H1 (cell line): ENCODE data around the gene ZNF423. TPM values are rescaled to one million over a fixed set of nuclear protein-coding genes. Genes with fewer than 3 reads are reported as not detected.

ENCODE experiments used
- ASH2L ChIP-seq: fragments of 200-600, 300-600 bp; sonication (generic); IDR thresholded peaks from one replicate; pipeline ENCODE4 v1.7.1; 2017; ENCODE audit warnings: low read length
- EGR1 ChIP-seq: IDR thresholded peaks from 2 replicates; pipeline ENCODE4 v1.6.1; 2011; ENCODE audit warnings: low read depth, low read length, borderline replicate concordance
- JUN ChIP-seq: IDR thresholded peaks from 2 replicates; pipeline ENCODE4 v1.6.1; 2011; ENCODE audit warnings: low read depth, mild to moderate bottlenecking, improper control_type of control experiment, low read length
- NRF1 ChIP-seq: IDR thresholded peaks from 2 replicates; pipeline ENCODE4 v1.6.1; 2011; ENCODE audit warnings: mild to moderate bottlenecking, low read depth, low read length, improper control_type of control experiment
- POLR2AphosphoS5 ChIP-seq: IDR thresholded peaks from 2 replicates; pipeline ENCODE4 v1.6.1; 2011; ENCODE audit warnings: low read depth, low read length
- SP4 ChIP-seq: IDR thresholded peaks from 2 replicates; pipeline ENCODE4 v1.6.1; 2012; ENCODE audit warnings: low read length, inconsistent platforms
- TAF1 ChIP-seq: IDR thresholded peaks from 2 replicates; pipeline ENCODE4 v1.6.1; 2011; ENCODE audit warnings: mild to moderate bottlenecking, low read depth, low read length
- polyA plus RNA-seq, 7 experiments: library from polyadenylated mRNA; depleted of rRNA in 3 of 7; stranded (reverse) in 5 of 7; unstranded in 2 of 7; fragments of >200 nt in 5 of 7; fragments of 200-250 nt in 2 of 7; gene quantifications; 1 replicate in 5 of 7; 2 replicates in 1 of 7; 4 replicates in 1 of 7; pipeline versions ENCODE4 v1.2.1 to v1.2.3, GENCODE V29; 2011 to 2013; ENCODE audit warnings: missing spikeins in 2 of 7, mixed read lengths in 2 of 7
- total RNA-seq: library from RNA; stranded (reverse); fragmentation: NEBNext Ultra II Directional; extraction: Animal tissue kit (Norgen Biotek cat#: 25700); gene quantifications from 2 replicates; pipeline ENCODE4 v1.2.1, GENCODE V29; 2021
- TF ChIP-seq, protein P1 (sequence below): fragments of 300-600 bp; sonication (generic); IDR thresholded peaks from 2 replicates; pipeline ENCODE4 v1.7.1; 2012; ENCODE audit warnings: low read length, moderate library complexity, mild to moderate bottlenecking, inconsistent platforms; ENCODE audit not compliant: insufficient replicate concordance
- TF ChIP-seq, protein P2 (sequence below): IDR thresholded peaks from 2 replicates; pipeline ENCODE4 v1.6.1; 2012; ENCODE audit warnings: low read length, inconsistent platforms
- TF ChIP-seq, protein P3 (sequence below): IDR thresholded peaks from 2 replicates; pipeline ENCODE4 v1.6.1; 2011; ENCODE audit warnings: low read length, improper control_type of control experiment

Gene ZNF423
- total and polyA plus RNA-seq, 2 of the 8 experiments (the other 6 are each of a cell fraction or from before 2014, with no cell fraction given) = 38.2 to 52.3 TPM

DNA sequence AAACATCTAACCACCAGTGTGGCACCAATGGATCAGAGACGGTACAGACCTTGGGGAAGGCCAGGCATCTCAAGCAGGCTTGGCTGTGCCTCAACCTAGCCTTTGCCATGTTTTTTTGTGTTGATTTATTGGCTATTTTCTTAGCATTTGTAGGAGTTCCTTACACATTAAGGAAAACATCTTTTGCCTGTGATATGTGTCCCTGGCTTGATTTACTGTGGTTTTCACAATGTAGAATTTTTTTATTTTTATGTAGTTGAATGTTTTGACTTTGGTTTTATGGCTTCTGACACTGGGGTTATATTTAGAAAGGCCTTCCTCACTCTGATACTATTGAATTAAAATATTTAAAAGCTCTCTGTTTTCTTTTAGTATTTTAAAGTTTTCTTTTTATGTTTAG lies 132.6 kb downstream of the ZNF423 start (continued):
- TF ChIP-seq, protein P1, sequence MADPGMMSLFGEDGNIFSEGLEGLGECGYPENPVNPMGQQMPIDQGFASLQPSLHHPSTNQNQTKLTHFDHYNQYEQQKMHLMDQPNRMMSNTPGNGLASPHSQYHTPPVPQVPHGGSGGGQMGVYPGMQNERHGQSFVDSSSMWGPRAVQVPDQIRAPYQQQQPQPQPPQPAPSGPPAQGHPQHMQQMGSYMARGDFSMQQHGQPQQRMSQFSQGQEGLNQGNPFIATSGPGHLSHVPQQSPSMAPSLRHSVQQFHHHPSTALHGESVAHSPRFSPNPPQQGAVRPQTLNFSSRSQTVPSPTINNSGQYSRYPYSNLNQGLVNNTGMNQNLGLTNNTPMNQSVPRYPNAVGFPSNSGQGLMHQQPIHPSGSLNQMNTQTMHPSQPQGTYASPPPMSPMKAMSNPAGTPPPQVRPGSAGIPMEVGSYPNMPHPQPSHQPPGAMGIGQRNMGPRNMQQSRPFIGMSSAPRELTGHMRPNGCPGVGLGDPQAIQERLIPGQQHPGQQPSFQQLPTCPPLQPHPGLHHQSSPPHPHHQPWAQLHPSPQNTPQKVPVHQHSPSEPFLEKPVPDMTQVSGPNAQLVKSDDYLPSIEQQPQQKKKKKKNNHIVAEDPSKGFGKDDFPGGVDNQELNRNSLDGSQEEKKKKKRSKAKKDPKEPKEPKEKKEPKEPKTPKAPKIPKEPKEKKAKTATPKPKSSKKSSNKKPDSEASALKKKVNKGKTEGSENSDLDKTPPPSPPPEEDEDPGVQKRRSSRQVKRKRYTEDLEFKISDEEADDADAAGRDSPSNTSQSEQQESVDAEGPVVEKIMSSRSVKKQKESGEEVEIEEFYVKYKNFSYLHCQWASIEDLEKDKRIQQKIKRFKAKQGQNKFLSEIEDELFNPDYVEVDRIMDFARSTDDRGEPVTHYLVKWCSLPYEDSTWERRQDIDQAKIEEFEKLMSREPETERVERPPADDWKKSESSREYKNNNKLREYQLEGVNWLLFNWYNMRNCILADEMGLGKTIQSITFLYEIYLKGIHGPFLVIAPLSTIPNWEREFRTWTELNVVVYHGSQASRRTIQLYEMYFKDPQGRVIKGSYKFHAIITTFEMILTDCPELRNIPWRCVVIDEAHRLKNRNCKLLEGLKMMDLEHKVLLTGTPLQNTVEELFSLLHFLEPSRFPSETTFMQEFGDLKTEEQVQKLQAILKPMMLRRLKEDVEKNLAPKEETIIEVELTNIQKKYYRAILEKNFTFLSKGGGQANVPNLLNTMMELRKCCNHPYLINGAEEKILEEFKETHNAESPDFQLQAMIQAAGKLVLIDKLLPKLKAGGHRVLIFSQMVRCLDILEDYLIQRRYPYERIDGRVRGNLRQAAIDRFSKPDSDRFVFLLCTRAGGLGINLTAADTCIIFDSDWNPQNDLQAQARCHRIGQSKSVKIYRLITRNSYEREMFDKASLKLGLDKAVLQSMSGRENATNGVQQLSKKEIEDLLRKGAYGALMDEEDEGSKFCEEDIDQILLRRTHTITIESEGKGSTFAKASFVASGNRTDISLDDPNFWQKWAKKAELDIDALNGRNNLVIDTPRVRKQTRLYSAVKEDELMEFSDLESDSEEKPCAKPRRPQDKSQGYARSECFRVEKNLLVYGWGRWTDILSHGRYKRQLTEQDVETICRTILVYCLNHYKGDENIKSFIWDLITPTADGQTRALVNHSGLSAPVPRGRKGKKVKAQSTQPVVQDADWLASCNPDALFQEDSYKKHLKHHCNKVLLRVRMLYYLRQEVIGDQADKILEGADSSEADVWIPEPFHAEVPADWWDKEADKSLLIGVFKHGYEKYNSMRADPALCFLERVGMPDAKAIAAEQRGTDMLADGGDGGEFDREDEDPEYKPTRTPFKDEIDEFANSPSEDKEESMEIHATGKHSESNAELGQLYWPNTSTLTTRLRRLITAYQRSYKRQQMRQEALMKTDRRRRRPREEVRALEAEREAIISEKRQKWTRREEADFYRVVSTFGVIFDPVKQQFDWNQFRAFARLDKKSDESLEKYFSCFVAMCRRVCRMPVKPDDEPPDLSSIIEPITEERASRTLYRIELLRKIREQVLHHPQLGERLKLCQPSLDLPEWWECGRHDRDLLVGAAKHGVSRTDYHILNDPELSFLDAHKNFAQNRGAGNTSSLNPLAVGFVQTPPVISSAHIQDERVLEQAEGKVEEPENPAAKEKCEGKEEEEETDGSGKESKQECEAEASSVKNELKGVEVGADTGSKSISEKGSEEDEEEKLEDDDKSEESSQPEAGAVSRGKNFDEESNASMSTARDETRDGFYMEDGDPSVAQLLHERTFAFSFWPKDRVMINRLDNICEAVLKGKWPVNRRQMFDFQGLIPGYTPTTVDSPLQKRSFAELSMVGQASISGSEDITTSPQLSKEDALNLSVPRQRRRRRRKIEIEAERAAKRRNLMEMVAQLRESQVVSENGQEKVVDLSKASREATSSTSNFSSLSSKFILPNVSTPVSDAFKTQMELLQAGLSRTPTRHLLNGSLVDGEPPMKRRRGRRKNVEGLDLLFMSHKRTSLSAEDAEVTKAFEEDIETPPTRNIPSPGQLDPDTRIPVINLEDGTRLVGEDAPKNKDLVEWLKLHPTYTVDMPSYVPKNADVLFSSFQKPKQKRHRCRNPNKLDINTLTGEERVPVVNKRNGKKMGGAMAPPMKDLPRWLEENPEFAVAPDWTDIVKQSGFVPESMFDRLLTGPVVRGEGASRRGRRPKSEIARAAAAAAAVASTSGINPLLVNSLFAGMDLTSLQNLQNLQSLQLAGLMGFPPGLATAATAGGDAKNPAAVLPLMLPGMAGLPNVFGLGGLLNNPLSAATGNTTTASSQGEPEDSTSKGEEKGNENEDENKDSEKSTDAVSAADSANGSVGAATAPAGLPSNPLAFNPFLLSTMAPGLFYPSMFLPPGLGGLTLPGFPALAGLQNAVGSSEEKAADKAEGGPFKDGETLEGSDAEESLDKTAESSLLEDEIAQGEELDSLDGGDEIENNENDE = no peak
- no peak for TF ChIP-seq EGR1
- TF ChIP-seq JUN = no peak
- TF ChIP-seq TAF1 = no peak
- TF ChIP-seq, protein P2, sequence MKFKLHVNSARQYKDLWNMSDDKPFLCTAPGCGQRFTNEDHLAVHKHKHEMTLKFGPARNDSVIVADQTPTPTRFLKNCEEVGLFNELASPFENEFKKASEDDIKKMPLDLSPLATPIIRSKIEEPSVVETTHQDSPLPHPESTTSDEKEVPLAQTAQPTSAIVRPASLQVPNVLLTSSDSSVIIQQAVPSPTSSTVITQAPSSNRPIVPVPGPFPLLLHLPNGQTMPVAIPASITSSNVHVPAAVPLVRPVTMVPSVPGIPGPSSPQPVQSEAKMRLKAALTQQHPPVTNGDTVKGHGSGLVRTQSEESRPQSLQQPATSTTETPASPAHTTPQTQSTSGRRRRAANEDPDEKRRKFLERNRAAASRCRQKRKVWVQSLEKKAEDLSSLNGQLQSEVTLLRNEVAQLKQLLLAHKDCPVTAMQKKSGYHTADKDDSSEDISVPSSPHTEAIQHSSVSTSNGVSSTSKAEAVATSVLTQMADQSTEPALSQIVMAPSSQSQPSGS = no peak
- no peak for TF ChIP-seq POLR2AphosphoS5
- TF ChIP-seq SP4 = no peak
- TF ChIP-seq NRF1 = no peak
- TF ChIP-seq, protein P3, sequence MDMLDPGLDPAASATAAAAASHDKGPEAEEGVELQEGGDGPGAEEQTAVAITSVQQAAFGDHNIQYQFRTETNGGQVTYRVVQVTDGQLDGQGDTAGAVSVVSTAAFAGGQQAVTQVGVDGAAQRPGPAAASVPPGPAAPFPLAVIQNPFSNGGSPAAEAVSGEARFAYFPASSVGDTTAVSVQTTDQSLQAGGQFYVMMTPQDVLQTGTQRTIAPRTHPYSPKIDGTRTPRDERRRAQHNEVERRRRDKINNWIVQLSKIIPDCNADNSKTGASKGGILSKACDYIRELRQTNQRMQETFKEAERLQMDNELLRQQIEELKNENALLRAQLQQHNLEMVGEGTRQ = no peak
- no peak for TF ChIP-seq ASH2L
